NT2/D1 (cell line): ENCODE measurements around the gene GAL3ST1.

Experiments
- SUZ12 ChIP-seq: IDR thresholded peaks from 2 replicates; pipeline ENCODE4 v1.6.1; 2011; ENCODE audit not compliant: insufficient read length, insufficient read depth; ENCODE audit errors: extremely low read depth
- YY1 ChIP-seq: IDR thresholded peaks from 2 replicates; pipeline ENCODE4 v1.6.1; 2011; ENCODE audit not compliant: insufficient read length, insufficient read depth
- ZNF274 ChIP-seq: IDR thresholded peaks from 2 replicates; pipeline ENCODE4 v1.6.1; 2011; ENCODE audit warnings: mild to moderate bottlenecking, low read depth, low read length

- TF ChIP-seq SUZ12 (no peak), YY1 (no peak), ZNF274 (no peak)
Observed at GRCh38 chr22:30591588-30592359, 17.3 kb upstream of the GAL3ST1 start, which contains the start of gene PES1.
